NCI-H2081 (cell line): Measurements from ENCODE around the gene MKNK2.
A peak's percentile ranks its signal among the peaks of the same experiment; 100 is the strongest.
"Not testable (repeated sequence)": the region's sequence is repeated elsewhere in the genome, so short reads cannot be mapped to it uniquely, and the experiment has no call there.

Experiments used
- DNase-seq, 2 experiments: peaks; one replicate each; lab custom pipeline; 2025; lab: John Stamatoyannopoulos, UW

The MKNK2 gene

GRCh38 chr19:2050991-2051772, at the start of gene MKNK2:
Gene MKNK2, minus strand, starts transcription at chr19:2051244. Its CDS starts 393 bp downstream, at chr19:2050851.
- peak; percentile 79 to 89 for DNase-seq

- DNase-seq, result no peak
Observed at GRCh38 chr19:2100719-2101061, 49.6 kb upstream of the MKNK2 start.

GRCh38 chr19:2099937-2100718, 49.1 kb upstream of the MKNK2 start:
- DNase-seq, result no peak

GRCh38 chr19:2099054-2099501, 48.0 kb upstream of the MKNK2 start:
- no peak for DNase-seq

GRCh38 chr19:2097886-2098327, 46.9 kb upstream of the MKNK2 start:
- no peak for DNase-seq

GRCh38 chr19:2097203-2097885, 46.3 kb upstream of the MKNK2 start:
- peak in 1 of 2 experiments; percentile 25 for DNase-seq

GRCh38 chr19:2096480-2097202, 45.6 kb upstream of the MKNK2 start, which contains the start of gene IZUMO4:
Gene IZUMO4, plus strand, starts transcription at chr19:2096915. Its CDS starts 31 bp downstream, at chr19:2096946.
- peak; percentile 96 to 97 for DNase-seq

- peak; percentile 91 to 93 for DNase-seq
Observed at GRCh38 chr19:2096034-2096479, 45.0 kb upstream of the MKNK2 start, which contains the start of gene MOB3A. Gene MOB3A, minus strand, starts transcription at chr19:2096326. Its CDS starts 17,766 bp downstream, at chr19:2078560.

GRCh38 chr19:2091926-2092525, 41.0 kb upstream of the MKNK2 start:
- not testable (repeated sequence) for DNase-seq

GRCh38 chr19:2089727-2090053, 38.6 kb upstream of the MKNK2 start:
- no peak for DNase-seq

GRCh38 chr19:2089001-2089711, 38.1 kb upstream of the MKNK2 start:
- DNase-seq, result no peak

- DNase-seq, result no peak
Observed at GRCh38 chr19:2087621-2088100, 36.6 kb upstream of the MKNK2 start.

- not testable (repeated sequence) for DNase-seq
Observed at GRCh38 chr19:2086695-2087620, 35.9 kb upstream of the MKNK2 start.

GRCh38 chr19:2084993-2085720, 34.1 kb upstream of the MKNK2 start:
- no peak for DNase-seq

GRCh38 chr19:2083174-2083854, 32.3 kb upstream of the MKNK2 start:
- DNase-seq, result peak in 1 of 2 experiments; percentile 38

GRCh38 chr19:2081873-2082810, 31.1 kb upstream of the MKNK2 start:
- DNase-seq, result no peak
